ENCODE measurements around the gene M1AP. TPM values are rescaled to one million over a fixed set of nuclear protein-coding genes. Genes with fewer than 3 reads are reported as not detected.

The M1AP gene
- polyA plus RNA-seq, 1 of the 3 experiments (the other 2 are of a cell fraction): 0.02 TPM

- H3K4me2 ChIP-seq: no peak overlapping the region
- 68% methylated on average over 5 of the region's 5 CpGs for WGBS (ENCODE audit: low lambda C conversion rate)
- H3K27me3 ChIP-seq (ENCODE audit: insufficient read depth): 0 out of 2 replicates have a peak, but pooled peaks cover 3% of the 10 kb centered on the region
These were observed 28.4 kb downstream of the M1AP start for GRCh38 chr2:74619651-74620297.

More at GRCh38 chr2:74619651-74620297, 28.4 kb downstream of the M1AP start:
- Histone ChIP-seq H3K9me3 (no peaks in the 10 kb centered on the region), H3K9ac (no peak overlapping the region), H3K79me2 (ENCODE audit: insufficient read depth) (no peaks in the 10 kb centered on the region), H3K27ac (ENCODE audit: low read depth in 2 of 2, low read length in 1 of 2) (no peak overlapping the region), H3K4me1 (ENCODE audit: control insufficient read depth in 1 of 2, insufficient read depth in 2 of 2, low read depth in 1 of 2, low read length in 1 of 2) (no peaks in the 10 kb centered on the region), H3K4me3 (ENCODE audit: low read depth in 2 of 2, low read length in 1 of 2) (no peak overlapping the region), H3K9me2 (no peaks in the 10 kb centered on the region), H3K36me3 (replicated peaks in 1 of 2; ENCODE audit: control insufficient read depth in 1 of 2, insufficient read depth in 2 of 2, low read length in 1 of 2) (no peaks in the 10 kb centered on the region), H3F3A (replicated peaks; ENCODE audit: insufficient read depth) (no peaks in the 10 kb centered on the region), H2AFZ (ENCODE audit: low read depth) (no peak overlapping the region), H4K20me1 (ENCODE audit: insufficient read depth) (no peaks in the 10 kb centered on the region)
- no peak for DNase-seq
- POLR2A ChIA-PET: no interaction called here
- CTCF ChIA-PET: interaction anchor here (1.6 kb wide), 1 partner anchor 12 kb away, joined by 3 read pairs; no protein-coding TSS in a partner anchor
- no peak for TF ChIP-seq REST (IDR thresholded peaks at IDR 0.05; ENCODE audit: low read depth, low read length)
- no peak for TF ChIP-seq RXRA (IDR thresholded peaks at IDR 0.05; ENCODE audit: borderline replicate concordance, low read depth)
- no peak for TF ChIP-seq CTCF (IDR thresholded peaks at IDR 0.05)
- no peak for TF ChIP-seq GATA2 (CRISPR knock-in tag; IDR thresholded peaks at IDR 0.05)
- TF ChIP-seq FOXJ3 (CRISPR knock-in tag; IDR thresholded peaks at IDR 0.05): no peak
- TF ChIP-seq EP300 (IDR thresholded peaks at IDR 0.05; ENCODE audit: borderline replicate concordance in 1 of 2, low read depth in 1 of 2, low read length in 1 of 2): no peak
- TF ChIP-seq SIN3A (IDR thresholded peaks at IDR 0.05; ENCODE audit: borderline replicate concordance, low read depth, low read length): no peak

Measured in SK-N-SH (cell line).